AG04449 (cell line): ENCODE data around the gene SEMA3E.
"Not testable (repeated sequence)": the region's sequence is repeated elsewhere in the genome, so short reads cannot be mapped to it uniquely, and the experiment has no call there.

Experiments
- CTCF ChIA-PET: fragments of 350-600 bp; formaldehyde crosslinking; extraction: SDS; loops from one replicate; lab custom pipeline; 2021; ENCODE audit warnings: antibody characterized with exemption; lab: Yijun Ruan, JAX
- POLR2A ChIA-PET: fragments of 400-600, 350-600 bp; formaldehyde crosslinking; extraction: SDS; loops from one replicate; lab custom pipeline; 2020; ENCODE audit warnings: antibody characterized with exemption, inconsistent platforms; lab: Yijun Ruan, JAX
- DNase-seq: peaks from one replicate; pipeline ENCODE4 v3.0.0-alpha.2; 2010; ENCODE audit warnings: low read depth, low spot score
- H3K4me3 ChIP-seq: 2 replicates; pipeline ENCODE4 v1.5.1; 2011; ENCODE audit warnings: low read depth, mild to moderate bottlenecking, control low read depth, low read length
- CTCF ChIP-seq: IDR thresholded peaks from one replicate; pipeline ENCODE4 v1.5.1; 2011; ENCODE audit warnings: mild to moderate bottlenecking, moderate library complexity, low read length, control low read depth, inconsistent platforms; ENCODE audit not compliant: insufficient read depth; ENCODE audit errors: missing control alignments

Gene SEMA3E

GRCh38 chr7:83449781-83450180 is 199.2 kb downstream of the SEMA3E start:
- no peak overlapping the region for H3K4me3 ChIP-seq
- ChIA-PET CTCF (interaction anchor here (0.5 kb wide), 1 partner anchor 1114 kb away, joined by 3 read pairs; no protein-coding TSS in a partner anchor), POLR2A (no interaction called here)
- no peak for TF ChIP-seq CTCF
- no peak for DNase-seq

- POLR2A ChIA-PET, result no interaction called here
- no peak overlapping the region for H3K4me3 ChIP-seq
- no peak for DNase-seq
- no peak for TF ChIP-seq CTCF
- CTCF ChIA-PET, result no interaction called here
Observed at GRCh38 chr7:83447681-83448080, 201.3 kb downstream of the SEMA3E start.

- POLR2A ChIA-PET, result no interaction called here
- no peak overlapping the region for H3K4me3 ChIP-seq
- DNase-seq, result no peak
- CTCF ChIA-PET, result no interaction called here
- TF ChIP-seq CTCF, result no peak
Observed at GRCh38 chr7:83446102-83446669, 202.8 kb downstream of the SEMA3E start.

GRCh38 chr7:83442911-83443310 is 206.0 kb downstream of the SEMA3E start:
- ChIA-PET CTCF (interaction anchor here (1.1 kb wide), 1 partner anchor 30 kb away, joined by 4 read pairs; no protein-coding TSS in a partner anchor), POLR2A (no interaction called here)

GRCh38 chr7:83439026-83439425 is 209.9 kb downstream of the SEMA3E start:
- no peak overlapping the region for H3K4me3 ChIP-seq
- ChIA-PET POLR2A (no interaction called here), CTCF (no interaction called here)
- no peak for TF ChIP-seq CTCF
- DNase-seq, result no peak

More at GRCh38 chr7:83442911-83443310, 206.0 kb downstream of the SEMA3E start:
- TF ChIP-seq CTCF, result no peak
- no peak for DNase-seq
- no peak overlapping the region for H3K4me3 ChIP-seq

- H3K4me3 ChIP-seq, CTCF ChIA-PET, DNase-seq, POLR2A ChIA-PET: not testable (repeated sequence)
Observed at GRCh38 chr7:83430289-83430688, 218.7 kb downstream of the SEMA3E start.

GRCh38 chr7:83429493-83429892 is 219.4 kb downstream of the SEMA3E start:
- no peak for TF ChIP-seq CTCF
- DNase-seq, result no peak
- ChIA-PET CTCF (interaction anchor here (0.8 kb wide), 1 partner anchor 226 kb away, joined by 3 read pairs; no protein-coding TSS in a partner anchor), POLR2A (no interaction called here)
- no peak overlapping the region for H3K4me3 ChIP-seq
